Measurements from ENCODE around the gene METTL23.

Gene METTL23

GRCh38 chr17:76726776-76727718 is at the start of gene METTL23:
Gene METTL23, plus strand, starts transcription at chr17:76726839. Its CDS starts 2,872 bp downstream, at chr17:76729711.
- peak; percentile 65 to 76 for DNase-seq (ENCODE audit: low read depth in 2 of 2)

- no peak for DNase-seq (ENCODE audit: low read depth in 2 of 2)
Observed at GRCh38 chr17:76677406-76677805, 49.2 kb upstream of the METTL23 start.

- DNase-seq (ENCODE audit: low read depth in 2 of 2), result no peak
Observed at GRCh38 chr17:76678330-76678729, 48.3 kb upstream of the METTL23 start.

GRCh38 chr17:76679239-76679638 is 47.4 kb upstream of the METTL23 start:
- DNase-seq (ENCODE audit: low read depth in 2 of 2), result no peak

GRCh38 chr17:76681222-76682137 is 45.2 kb upstream of the METTL23 start:
- DNase-seq (ENCODE audit: low read depth in 2 of 2), result peak; percentile 37 to 46

GRCh38 chr17:76682296-76682695 is 44.3 kb upstream of the METTL23 start:
- no peak for DNase-seq (ENCODE audit: low read depth in 2 of 2)

GRCh38 chr17:76683011-76683755 is 43.5 kb upstream of the METTL23 start:
- no peak for DNase-seq (ENCODE audit: low read depth in 2 of 2)

- no peak for DNase-seq (ENCODE audit: low read depth in 2 of 2)
Observed at GRCh38 chr17:76683921-76684745, 42.5 kb upstream of the METTL23 start.

- DNase-seq (ENCODE audit: low read depth in 2 of 2), result no peak
Observed at GRCh38 chr17:76684756-76685155, 41.9 kb upstream of the METTL23 start.

- DNase-seq (ENCODE audit: low read depth in 2 of 2), result no peak
Observed at GRCh38 chr17:76685366-76685765, 41.3 kb upstream of the METTL23 start.

- no peak for DNase-seq (ENCODE audit: low read depth in 2 of 2)
Observed at GRCh38 chr17:76685846-76686245, 40.8 kb upstream of the METTL23 start.

GRCh38 chr17:76686538-76687297 is 39.9 kb upstream of the METTL23 start:
- DNase-seq (ENCODE audit: low read depth in 2 of 2), result no peak

GRCh38 chr17:76687298-76688164 is 39.1 kb upstream of the METTL23 start:
- DNase-seq (ENCODE audit: low read depth in 2 of 2), result no peak

GRCh38 chr17:76688165-76688622 is 38.4 kb upstream of the METTL23 start:
- DNase-seq (ENCODE audit: low read depth in 2 of 2), result no peak

GRCh38 chr17:76689859-76690258 is 36.8 kb upstream of the METTL23 start:
- no peak for DNase-seq (ENCODE audit: low read depth in 2 of 2)

GRCh38 chr17:76690596-76691280 is 35.9 kb upstream of the METTL23 start:
- no peak for DNase-seq (ENCODE audit: low read depth in 2 of 2)

- DNase-seq (ENCODE audit: low read depth in 2 of 2), result no peak
Observed at GRCh38 chr17:76691379-76692191, 35.1 kb upstream of the METTL23 start.
